ENCODE data around the gene WASF1. TPM values are rescaled to one million over a fixed set of nuclear protein-coding genes. Genes with fewer than 3 reads are reported as not detected.

WASF1 gene
- total RNA-seq, 1 donor from 2014 or later: 26.2 TPM

DNA sequence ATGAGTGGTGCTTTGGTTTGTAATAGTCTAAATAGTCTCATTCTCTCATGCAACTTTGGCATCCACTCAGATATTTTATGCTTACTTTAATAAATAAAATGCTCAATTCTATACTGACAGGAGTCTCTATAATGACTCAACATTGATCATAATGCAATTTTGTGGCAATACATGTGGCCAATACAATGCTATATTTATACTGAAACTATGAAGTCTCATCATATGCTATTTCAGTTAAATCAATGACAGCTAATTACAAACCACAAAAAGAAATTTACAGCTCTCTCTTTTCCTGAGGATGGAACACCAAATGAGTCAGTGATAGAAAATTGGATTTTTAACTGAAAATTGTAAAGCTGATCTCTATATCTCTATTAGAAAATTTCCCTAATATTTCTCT lies 77.1 kb downstream of the WASF1 start:
- Mint-ChIP-seq H3K4me1 (ENCODE audit: unreplicated experiment) (peaks cover 5% of the 10 kb centered on the region), H3K27me3 (ENCODE audit: unreplicated experiment) (no peaks in the 10 kb centered on the region), H3K27ac (ENCODE audit: unreplicated experiment) (no peak overlapping the region), H3K4me3 (ENCODE audit: unreplicated experiment) (no peak overlapping the region), H3K9me3 (ENCODE audit: unreplicated experiment) (no peaks in the 10 kb centered on the region), H3K36me3 (ENCODE audit: unreplicated experiment) (peaks cover 39% of the 10 kb centered on the region)
- no peak for DNase-seq (ENCODE audit: extremely low spot score, unreplicated experiment)
- TF ChIP-seq, protein P1, sequence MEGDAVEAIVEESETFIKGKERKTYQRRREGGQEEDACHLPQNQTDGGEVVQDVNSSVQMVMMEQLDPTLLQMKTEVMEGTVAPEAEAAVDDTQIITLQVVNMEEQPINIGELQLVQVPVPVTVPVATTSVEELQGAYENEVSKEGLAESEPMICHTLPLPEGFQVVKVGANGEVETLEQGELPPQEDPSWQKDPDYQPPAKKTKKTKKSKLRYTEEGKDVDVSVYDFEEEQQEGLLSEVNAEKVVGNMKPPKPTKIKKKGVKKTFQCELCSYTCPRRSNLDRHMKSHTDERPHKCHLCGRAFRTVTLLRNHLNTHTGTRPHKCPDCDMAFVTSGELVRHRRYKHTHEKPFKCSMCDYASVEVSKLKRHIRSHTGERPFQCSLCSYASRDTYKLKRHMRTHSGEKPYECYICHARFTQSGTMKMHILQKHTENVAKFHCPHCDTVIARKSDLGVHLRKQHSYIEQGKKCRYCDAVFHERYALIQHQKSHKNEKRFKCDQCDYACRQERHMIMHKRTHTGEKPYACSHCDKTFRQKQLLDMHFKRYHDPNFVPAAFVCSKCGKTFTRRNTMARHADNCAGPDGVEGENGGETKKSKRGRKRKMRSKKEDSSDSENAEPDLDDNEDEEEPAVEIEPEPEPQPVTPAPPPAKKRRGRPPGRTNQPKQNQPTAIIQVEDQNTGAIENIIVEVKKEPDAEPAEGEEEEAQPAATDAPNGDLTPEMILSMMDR (IDR thresholded peaks at IDR 0.05): no peak

DNA sequence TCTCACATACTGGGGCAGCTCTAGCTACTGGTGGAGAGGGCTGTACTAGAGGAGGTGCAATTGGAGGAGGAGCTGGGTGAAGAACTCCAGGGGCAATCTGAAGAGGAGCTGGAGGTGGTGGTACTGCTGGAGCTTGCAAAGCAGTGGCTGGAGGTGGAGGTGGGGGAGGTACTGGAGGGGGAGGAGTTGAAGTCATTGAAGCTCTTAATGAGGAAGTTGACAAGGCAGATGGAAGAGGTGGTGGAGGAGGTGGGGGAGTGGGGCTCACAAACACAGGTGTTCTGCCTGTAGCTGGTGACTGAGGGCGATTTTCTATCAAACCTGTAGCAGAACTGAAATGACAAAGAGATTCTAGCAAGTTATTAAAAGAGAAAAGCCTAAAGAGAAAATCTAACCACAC lies 77.6 kb downstream of the WASF1 start:
- Mint-ChIP-seq H3K27ac (ENCODE audit: unreplicated experiment) (no peak overlapping the region), H3K9me3 (ENCODE audit: unreplicated experiment) (no peaks in the 10 kb centered on the region), H3K27me3 (ENCODE audit: unreplicated experiment) (no peaks in the 10 kb centered on the region), H3K36me3 (ENCODE audit: unreplicated experiment) (peaks cover 35% of the 10 kb centered on the region), H3K4me1 (ENCODE audit: unreplicated experiment) (peaks cover 10% of the 10 kb centered on the region), H3K4me3 (ENCODE audit: unreplicated experiment) (no peak overlapping the region)
- TF ChIP-seq, protein P1 (IDR thresholded peaks at IDR 0.05): no peak
- no peak for DNase-seq (ENCODE audit: extremely low spot score, unreplicated experiment)

DNA sequence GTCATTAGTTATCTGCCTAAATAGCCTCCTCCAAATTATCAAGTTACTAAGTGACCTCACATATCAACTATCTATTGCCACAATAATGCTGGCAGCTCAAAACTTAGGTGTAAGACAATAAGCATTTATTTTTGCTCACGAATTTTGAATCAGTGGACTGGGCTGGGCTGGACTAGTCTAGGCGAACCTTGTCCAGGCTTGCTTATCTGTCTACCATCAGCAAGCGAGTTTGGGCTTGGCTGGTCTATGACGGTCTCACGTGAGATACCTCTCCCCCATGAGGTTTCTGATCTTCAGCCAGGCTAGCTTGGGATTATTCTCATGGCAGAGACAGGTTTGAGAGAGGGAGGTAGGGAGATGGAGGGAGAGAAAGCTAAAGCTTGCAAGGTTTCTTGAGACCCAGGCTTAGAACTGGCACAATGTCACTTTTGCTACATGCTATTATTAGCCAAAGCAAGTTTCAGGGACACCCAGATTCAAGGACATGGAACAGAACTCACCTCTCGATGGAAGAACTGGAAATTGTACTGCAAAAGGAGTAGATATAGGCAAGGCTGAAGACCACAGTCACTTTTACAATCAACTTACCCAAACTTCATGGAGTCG lies 80.9 kb downstream of the WASF1 start:
- H3K4me1 Mint-ChIP-seq (ENCODE audit: unreplicated experiment): peaks cover 22% of the 10 kb centered on the region

GRCh38 chr6:110097443-110097842 lies 82.0 kb downstream of the WASF1 start:
- peak overlapping the region; percentile 75 for H3K27ac Mint-ChIP-seq (ENCODE audit: unreplicated experiment)
- H3K4me3 Mint-ChIP-seq (ENCODE audit: unreplicated experiment): no peak overlapping the region
- peaks cover 17% of the 10 kb centered on the region for H3K36me3 Mint-ChIP-seq (ENCODE audit: unreplicated experiment)
- TF ChIP-seq, protein P1 (IDR thresholded peaks at IDR 0.05): no peak
- H3K27me3 Mint-ChIP-seq (ENCODE audit: unreplicated experiment): no peaks in the 10 kb centered on the region
- no peak for DNase-seq (ENCODE audit: extremely low spot score, unreplicated experiment)
- H3K4me1 Mint-ChIP-seq (ENCODE audit: unreplicated experiment): peaks cover 22% of the 10 kb centered on the region
- H3K9me3 Mint-ChIP-seq (ENCODE audit: unreplicated experiment): no peaks in the 10 kb centered on the region

More for the DNA sequence above, 80.9 kb downstream of the WASF1 start:
- Mint-ChIP-seq H3K27ac (ENCODE audit: unreplicated experiment) (no peak overlapping the region), H3K4me3 (ENCODE audit: unreplicated experiment) (no peak overlapping the region), H3K36me3 (ENCODE audit: unreplicated experiment) (peaks cover 20% of the 10 kb centered on the region), H3K9me3 (ENCODE audit: unreplicated experiment) (no peaks in the 10 kb centered on the region), H3K27me3 (ENCODE audit: unreplicated experiment) (no peaks in the 10 kb centered on the region)
- no peak for DNase-seq (ENCODE audit: extremely low spot score, unreplicated experiment)
- TF ChIP-seq, protein P1 (IDR thresholded peaks at IDR 0.05): no peak

DNA sequence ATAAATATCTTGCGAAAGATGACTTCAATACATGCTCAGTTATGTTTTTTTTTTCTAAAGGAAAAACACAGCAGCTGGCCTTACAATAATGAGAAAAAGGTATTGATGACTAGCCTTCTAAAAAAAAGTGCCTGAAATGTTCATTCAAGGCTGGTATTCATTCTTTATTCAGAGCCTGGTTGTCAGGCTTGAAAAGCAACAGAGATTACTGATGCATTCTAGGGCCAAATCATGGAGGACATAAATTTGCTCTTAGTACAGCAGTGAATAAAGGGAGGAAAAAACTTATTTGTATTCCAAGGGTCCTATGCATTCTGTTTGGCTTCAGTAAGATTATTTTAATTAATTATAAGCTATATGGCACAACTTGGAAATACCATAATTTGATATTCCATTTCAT lies 83.5 kb downstream of the WASF1 start:
- H3K4me3 Mint-ChIP-seq (ENCODE audit: unreplicated experiment): no peak overlapping the region
- no peaks in the 10 kb centered on the region for H3K27me3 Mint-ChIP-seq (ENCODE audit: unreplicated experiment)
- DNase-seq (ENCODE audit: extremely low spot score, unreplicated experiment): no peak
- H3K4me1 Mint-ChIP-seq (ENCODE audit: unreplicated experiment): peaks cover 22% of the 10 kb centered on the region
- TF ChIP-seq, protein P1 (IDR thresholded peaks at IDR 0.05): no peak
- no peak overlapping the region for H3K27ac Mint-ChIP-seq (ENCODE audit: unreplicated experiment)
- no peaks in the 10 kb centered on the region for H3K9me3 Mint-ChIP-seq (ENCODE audit: unreplicated experiment)
- H3K36me3 Mint-ChIP-seq (ENCODE audit: unreplicated experiment): peaks cover 9% of the 10 kb centered on the region
